HG03571 (cell line): ENCODE data around the gene CHRNE.
A peak's percentile ranks its signal among the peaks of the same experiment; 100 is the strongest.
"Not testable (repeated sequence)": the region's sequence is repeated elsewhere in the genome, so short reads cannot be mapped to it uniquely, and the experiment has no call there.

Experiments used
- ATAC-seq: cut with Tn5 transposase; IDR thresholded peaks from one replicate; pipeline ENCODE4 v1.9.1; 2021; ENCODE audit not compliant: unreplicated experiment

The CHRNE gene

GRCh38 chr17:4939796-4940554 lies 37.1 kb upstream of the CHRNE start, which contains the start of the genes RNF167 and SLC25A11:
Gene RNF167 (plus strand): TSS chr17:4940268. CDS start chr17:4940910, 642 bp downstream.
Gene SLC25A11 (minus strand): TSS chr17:4940046. CDS start chr17:4939910, 136 bp downstream.
- ATAC-seq = peak; percentile 68

- ATAC-seq = no peak
Measured at GRCh38 chr17:4939546-4939795, 36.6 kb upstream of the CHRNE start.

- ATAC-seq = no peak
Measured at GRCh38 chr17:4938688-4939545, 36.0 kb upstream of the CHRNE start.

- ATAC-seq = no peak
Measured at GRCh38 chr17:4938069-4938491, 35.2 kb upstream of the CHRNE start.

DNA sequence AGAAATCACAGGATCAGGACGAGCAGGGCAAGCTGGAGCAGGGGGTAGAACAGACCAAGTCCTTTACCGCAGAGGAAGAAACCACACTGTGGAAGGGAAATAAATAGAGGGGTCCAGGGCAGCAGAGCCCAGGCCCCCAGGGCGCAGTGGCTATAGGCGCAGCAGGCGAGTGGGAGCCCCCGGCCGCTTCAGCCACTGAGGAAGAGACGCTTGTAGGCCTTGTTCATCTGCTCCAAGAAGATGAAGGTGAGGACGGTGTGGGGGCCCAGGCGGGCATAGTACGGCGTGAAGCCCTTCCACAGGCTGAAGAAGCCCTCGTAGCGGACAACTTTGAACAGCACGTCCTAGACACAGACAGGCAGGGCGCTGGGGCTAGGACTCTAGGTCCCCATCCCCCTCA lies 34.7 kb upstream of the CHRNE start:
- no peak for ATAC-seq

GRCh38 chr17:4936436-4936835 lies 33.5 kb upstream of the CHRNE start:
- no peak for ATAC-seq

GRCh38 chr17:4935650-4936049 lies 32.8 kb upstream of the CHRNE start:
- ATAC-seq = no peak

DNA sequence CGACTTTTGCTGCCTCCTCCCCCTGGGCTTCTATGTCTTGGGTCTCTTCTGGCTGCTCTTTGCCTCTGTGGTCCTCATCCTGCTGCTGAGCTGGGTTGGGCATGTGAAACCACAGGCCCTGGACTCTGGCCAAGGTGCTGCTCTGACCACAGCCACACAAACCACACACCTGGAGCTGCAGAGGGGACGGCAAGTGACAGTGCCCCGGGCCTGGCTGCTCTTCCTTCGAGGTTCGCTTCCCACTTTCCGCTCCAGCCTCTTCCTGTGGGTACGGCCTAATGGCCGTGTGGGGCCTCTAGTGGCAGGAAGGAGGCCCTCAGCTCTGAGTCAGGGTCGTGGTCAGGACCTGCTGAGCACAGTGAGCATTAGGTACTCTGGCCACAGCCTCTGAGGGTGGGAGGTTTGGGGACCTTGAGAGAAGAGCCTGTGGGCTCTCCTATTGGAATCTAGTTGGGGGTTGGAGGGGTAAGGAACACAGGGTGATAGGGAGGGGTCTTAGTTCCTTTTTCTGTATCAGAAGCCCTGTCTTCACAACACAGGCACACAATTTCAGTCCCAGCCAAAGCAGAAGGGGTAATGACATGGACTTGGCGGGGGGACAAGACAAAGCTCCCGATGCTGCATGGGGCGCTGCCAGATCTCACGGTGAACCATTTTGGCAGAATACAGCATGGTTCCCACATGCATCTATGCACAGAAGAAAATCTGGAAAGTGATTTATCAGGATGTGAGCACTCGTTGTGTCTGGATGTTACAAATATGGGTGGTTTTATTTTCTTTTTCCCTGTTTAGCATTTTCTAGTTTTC lies 31.5 kb upstream of the CHRNE start:
- no peak for ATAC-seq

DNA sequence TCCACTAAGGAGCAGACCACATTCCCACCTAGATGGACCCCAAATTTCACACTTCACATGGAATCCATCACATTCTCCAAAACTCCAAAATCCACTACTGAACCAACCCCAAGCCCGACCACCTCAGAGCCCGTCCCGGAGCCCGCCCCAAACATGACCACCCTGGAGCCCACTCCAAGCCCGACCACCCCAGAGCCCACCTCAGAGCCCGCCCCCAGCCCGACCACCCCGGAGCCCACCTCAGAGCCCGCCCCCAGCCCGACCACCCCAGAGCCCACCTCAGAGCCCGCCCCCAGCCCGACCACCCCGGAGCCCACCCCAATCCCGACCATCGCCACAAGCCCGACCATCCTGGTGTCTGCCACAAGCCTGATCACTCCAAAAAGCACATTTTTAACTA lies 30.7 kb upstream of the CHRNE start:
- ATAC-seq = no peak

DNA sequence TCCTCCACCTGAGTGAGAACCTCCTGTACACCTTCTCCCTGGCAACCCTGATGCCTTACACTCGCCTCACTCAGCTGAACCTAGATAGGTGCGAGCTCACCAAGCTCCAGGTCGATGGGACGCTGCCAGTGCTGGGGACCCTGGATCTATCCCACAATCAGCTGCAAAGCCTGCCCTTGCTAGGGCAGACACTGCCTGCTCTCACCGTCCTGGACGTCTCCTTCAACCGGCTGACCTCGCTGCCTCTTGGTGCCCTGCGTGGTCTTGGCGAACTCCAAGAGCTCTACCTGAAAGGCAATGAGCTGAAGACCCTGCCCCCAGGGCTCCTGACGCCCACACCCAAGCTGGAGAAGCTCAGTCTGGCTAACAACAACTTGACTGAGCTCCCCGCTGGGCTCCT lies 29.9 kb upstream of the CHRNE start:
- ATAC-seq = no peak

DNA sequence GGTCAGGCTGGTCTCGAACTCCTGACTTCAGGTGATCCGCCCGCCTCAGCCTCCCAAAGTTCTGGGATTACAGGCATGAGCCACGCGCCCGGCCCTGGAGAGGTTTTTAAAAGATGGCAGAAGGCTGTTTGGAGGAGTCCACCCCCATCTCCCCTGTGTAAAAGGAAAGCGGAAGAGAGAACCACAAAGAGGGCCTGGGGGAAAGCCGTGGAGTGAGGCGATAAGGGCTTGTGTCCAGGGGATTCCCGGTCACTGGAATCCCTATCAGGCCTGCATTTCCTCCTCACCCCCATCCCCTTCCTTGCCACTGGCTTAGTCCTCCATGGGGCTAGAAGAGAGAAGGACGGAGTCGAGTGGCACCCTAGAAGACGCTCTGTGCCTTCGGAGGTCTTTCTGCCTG lies 29.1 kb upstream of the CHRNE start, which contains the start of gene GP1BA:
Gene GP1BA, plus strand, starts transcription at position 315 of the 400 bp plus-strand sequence. CDS start 328 bp downstream, outside the sequence.
- ATAC-seq = no peak

GRCh38 chr17:4928881-4929280 lies 26.0 kb upstream of the CHRNE start:
- no peak for ATAC-seq

DNA sequence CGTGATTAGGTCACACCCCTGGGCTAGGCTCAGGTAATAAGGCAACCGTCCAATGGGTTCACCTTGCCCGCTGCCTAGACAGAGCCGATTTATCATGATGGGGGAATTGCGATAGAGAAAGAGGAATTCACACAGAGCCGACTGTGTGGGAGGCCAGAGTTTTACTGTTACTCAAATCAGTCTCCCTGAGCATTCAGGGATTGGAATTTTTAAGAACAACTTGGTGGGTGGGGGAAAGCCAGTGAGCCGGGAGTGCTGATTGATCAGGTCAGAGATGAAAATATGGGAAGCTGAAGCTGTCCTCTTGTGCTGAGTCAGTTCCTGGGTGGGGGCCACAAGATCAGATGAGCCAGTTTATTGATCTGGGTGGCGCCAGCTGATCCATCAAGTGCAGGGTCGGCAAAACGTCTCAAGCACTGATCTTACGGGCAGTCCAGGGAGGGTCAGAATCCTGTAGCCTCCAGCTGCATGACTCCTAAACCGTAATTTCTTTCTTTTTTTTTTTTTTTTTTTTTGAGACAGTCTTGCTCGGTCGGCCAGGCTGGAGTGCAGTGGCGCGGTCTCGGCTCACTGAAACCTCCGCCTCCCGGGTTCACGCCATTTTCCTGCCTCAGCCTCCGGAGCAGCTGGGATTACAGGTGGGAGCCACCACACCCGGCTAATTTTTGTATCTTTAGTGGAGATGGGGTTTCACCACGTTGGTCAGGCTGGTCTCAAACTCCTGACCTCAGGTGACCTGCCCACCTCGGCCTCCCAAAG lies 23.9 kb upstream of the CHRNE start:
- ATAC-seq = not testable (repeated sequence)

GRCh38 chr17:4921320-4921719 lies 18.4 kb upstream of the CHRNE start:
- ATAC-seq = no peak

- ATAC-seq = no peak
Measured at GRCh38 chr17:4920351-4921048, 17.6 kb upstream of the CHRNE start.

- ATAC-seq = no peak
Measured at GRCh38 chr17:4919511-4920047, 16.7 kb upstream of the CHRNE start.

DNA sequence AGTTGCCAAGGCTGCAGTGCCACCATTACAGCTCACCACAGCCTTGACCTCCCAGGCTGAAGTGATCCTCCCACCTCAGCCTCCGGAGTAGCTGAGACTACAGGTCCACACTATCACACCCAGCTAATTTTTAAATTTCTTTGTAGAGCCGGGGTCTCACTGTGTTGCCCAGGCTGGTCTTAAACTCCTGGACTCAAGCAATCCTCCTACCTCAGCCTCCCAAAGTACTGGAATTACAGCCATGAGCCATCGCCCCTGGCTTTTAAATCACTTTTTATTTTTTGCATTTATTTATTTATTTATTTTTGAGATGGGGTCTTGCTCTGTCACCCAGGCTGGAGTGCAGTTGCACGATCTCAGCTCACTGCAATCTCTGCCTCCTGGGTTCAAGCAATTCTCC lies 11.7 kb upstream of the CHRNE start:
- ATAC-seq = not testable (repeated sequence)

DNA sequence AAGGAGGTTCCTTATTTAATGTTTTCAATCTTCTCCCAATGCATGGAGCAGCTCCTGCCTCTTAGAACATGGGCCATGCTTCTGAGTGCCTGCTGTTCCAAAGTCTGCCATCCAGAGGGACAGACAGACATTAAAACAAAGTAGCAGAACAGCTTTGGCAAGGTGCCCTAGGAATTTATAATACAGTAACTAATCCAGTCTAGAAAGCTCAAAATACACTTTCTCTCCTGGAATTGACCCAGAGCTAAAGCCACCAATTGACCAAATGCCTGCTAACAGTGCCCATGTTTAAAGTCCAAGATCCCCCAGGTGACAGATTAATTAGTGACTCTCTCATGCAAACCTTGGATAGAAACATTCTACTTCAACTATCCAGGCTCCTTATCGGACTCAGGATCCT lies 11.1 kb upstream of the CHRNE start:
- ATAC-seq = no peak

DNA sequence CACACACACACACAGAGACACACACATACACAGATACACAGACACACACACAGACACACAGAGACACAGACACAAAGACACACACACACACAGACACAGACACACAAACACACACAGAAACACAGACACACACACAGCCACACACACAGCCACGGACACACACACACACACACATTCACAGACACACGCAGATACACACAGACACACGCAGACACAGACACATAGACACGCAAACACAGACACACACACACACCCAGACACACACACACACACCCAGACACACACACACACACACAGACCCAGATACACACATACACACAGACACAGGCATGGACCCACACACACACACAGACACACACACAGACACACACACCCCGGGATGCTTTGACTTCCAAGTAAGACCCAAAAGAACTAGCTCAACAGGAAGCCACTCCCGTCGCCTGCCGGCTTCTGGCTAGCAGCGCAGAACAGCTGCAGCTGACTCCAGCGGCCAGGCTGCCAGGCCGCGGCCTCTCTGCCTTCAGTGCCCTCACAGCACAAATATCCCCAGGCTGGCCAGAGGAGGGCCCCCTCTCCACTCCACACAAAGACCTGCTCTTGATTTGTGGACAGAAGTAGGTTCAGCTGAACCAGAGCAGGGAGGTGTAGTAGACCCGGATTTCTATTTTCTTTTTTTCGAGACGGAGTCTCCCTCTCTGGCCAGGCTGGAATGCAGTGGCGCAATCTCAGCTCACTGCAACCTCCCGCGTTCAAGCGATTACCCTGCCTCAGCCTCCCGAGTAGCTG lies 6.0 kb upstream of the CHRNE start:
- no peak for ATAC-seq
